Left lung (tissue), 10 donors: ENCODE data around the gene TMEM86A. TPM values are rescaled to one million over a fixed set of nuclear protein-coding genes. Genes with fewer than 3 reads are reported as not detected.

Experiments
- ATAC-seq: fragments of 200-7000 bp; cut with Tn5 transposase; one replicate; pipeline ENCODE4 v1.9.1; 2020; ENCODE audit warnings: moderate library complexity
- DNase-seq, 4 donors: peaks; one replicate each; pipeline ENCODE4 v3.0.0-alpha.2; 2013 to 2020
- H3K27ac ChIP-seq, 2 donors: fragments of 200-600 bp; sonication (generic) in 1 of 2; one replicate each; pipeline versions ENCODE4 v1.5.0 to v1.8.0; 2020 to 2021
- H3K27me3 ChIP-seq, 2 donors: fragments of 200-600 bp; sonication (generic) in 1 of 2; one replicate each; pipeline versions ENCODE4 v1.5.0 to v1.8.0; 2020 to 2021
- H3K36me3 ChIP-seq, 2 donors: fragments of 200-600 bp; sonication (generic) in 1 of 2; one replicate each; pipeline versions ENCODE4 v1.5.0 to v1.8.0; 2020 to 2021
- H3K4me1 ChIP-seq, 2 donors: fragments of 200-600 bp; one replicate each; pipeline ENCODE4 v1.8.0; 2021
- H3K4me3 ChIP-seq, 2 donors: fragments of 200-600 bp; sonication (generic) in 1 of 2; one replicate each; pipeline versions ENCODE4 v1.5.0 to v1.8.0; 2020 to 2021; ENCODE audit warnings: mild to moderate bottlenecking in 1 of 2
- H3K9me3 ChIP-seq, 2 donors: fragments of 200-600 bp; sonication (generic) in 1 of 2; one replicate each; pipeline versions ENCODE4 v1.5.0 to v1.8.0; 2020 to 2021
- intact Hi-C, 2 donors: fragments of 100-400 bp; cut with DNase I; formaldehyde crosslinking; loops; one replicate each; pipeline versions ENCODE4 v1.11.2 to v1.14.2; 2022
- polyA plus RNA-seq, 6 donors: library from polyadenylated mRNA; unstranded; fragments of 120-200 nt; gene quantifications; one replicate each; pipeline ENCODE4 v1.2.1, GENCODE V29; 2013; ENCODE audit not compliant: insufficient read length in 6 of 6
- total RNA-seq, 2 donors: library from RNA; stranded (reverse); fragmentation: NEBNext Ultra II Directional; extraction: Animal tissue kit (Norgen Biotek cat#: 25700); gene quantifications; one replicate each; pipeline ENCODE4 v1.2.1, GENCODE V29; 2021
- TF ChIP-seq, protein P1 (sequence below), 2 donors: fragments of 200-600 bp; sonication (generic) in 1 of 2; IDR thresholded peaks; one replicate each; pipeline versions ENCODE4 v1.5.0 to v1.8.0; 2021; ENCODE audit warnings: antibody characterized with exemption in 2 of 2
- donor health status: DM: no; HTN: yes; CAD: no.
- donor health status: DM: no; HTN: no; CAD: no.

TMEM86A gene
- total and polyA plus RNA-seq, 8 donors: 3.2 to 9.1 (median 3.8) TPM

DNA sequence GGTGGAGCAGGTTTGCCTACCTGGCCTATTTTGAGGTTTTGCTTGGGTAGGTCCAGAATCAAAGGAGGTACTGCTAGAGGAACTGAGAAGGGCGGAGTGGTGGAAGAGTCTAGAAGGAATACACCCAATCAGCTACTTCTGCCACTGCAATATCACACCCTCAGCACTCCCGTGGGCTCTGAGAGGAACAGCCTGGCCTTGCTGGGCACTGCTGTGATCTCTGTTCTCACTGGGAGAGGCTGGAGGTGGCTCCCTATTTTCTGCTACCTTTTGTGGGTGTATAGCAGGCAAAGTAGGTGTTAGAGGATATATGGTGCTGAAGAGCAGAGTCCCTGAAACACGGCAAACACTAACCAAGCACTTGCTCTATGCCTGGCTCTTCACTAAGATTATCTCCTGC, 52.4 kb downstream of the TMEM86A start:
- ATAC-seq (no peak), DNase-seq (no peak)
- intact Hi-C loops: no loop called here
- H3K9me3 ChIP-seq: no peaks in the 10 kb centered on the region
- no peaks in the 10 kb centered on the region for H3K27me3 ChIP-seq
- TF ChIP-seq, protein P1, sequence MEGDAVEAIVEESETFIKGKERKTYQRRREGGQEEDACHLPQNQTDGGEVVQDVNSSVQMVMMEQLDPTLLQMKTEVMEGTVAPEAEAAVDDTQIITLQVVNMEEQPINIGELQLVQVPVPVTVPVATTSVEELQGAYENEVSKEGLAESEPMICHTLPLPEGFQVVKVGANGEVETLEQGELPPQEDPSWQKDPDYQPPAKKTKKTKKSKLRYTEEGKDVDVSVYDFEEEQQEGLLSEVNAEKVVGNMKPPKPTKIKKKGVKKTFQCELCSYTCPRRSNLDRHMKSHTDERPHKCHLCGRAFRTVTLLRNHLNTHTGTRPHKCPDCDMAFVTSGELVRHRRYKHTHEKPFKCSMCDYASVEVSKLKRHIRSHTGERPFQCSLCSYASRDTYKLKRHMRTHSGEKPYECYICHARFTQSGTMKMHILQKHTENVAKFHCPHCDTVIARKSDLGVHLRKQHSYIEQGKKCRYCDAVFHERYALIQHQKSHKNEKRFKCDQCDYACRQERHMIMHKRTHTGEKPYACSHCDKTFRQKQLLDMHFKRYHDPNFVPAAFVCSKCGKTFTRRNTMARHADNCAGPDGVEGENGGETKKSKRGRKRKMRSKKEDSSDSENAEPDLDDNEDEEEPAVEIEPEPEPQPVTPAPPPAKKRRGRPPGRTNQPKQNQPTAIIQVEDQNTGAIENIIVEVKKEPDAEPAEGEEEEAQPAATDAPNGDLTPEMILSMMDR (IDR thresholded peaks at IDR 0.05): no peak
- no peaks in the 10 kb centered on the region for H3K4me1 ChIP-seq
- H3K4me3 ChIP-seq: no peak overlapping the region
- no peak overlapping the region for H3K27ac ChIP-seq
- no peaks in the 10 kb centered on the region for H3K36me3 ChIP-seq

DNA sequence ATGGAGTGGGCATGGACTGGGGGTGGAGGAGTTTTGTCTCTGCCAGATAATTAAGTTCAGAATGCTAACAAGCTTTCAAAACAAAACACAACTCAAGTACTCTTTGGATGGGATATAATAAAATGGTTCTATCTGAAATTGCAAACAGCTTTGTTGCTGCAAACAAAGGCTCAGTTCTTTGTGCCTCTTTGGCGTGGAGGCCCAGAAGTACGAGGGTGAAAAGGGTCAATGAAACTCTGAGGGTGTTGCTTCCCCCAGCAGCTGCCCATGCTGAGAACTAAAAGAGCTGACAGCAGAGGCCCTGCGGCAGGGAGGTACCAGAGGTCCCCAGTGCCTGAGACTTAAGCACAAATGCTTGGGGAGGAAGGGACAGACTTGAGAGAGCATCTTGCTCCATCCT, 53.9 kb downstream of the TMEM86A start:
- Histone ChIP-seq H3K27me3 (no peaks in the 10 kb centered on the region), H3K27ac (no peak overlapping the region), H3K4me3 (no peak overlapping the region), H3K4me1 (no peaks in the 10 kb centered on the region), H3K36me3 (no peaks in the 10 kb centered on the region), H3K9me3 (no peaks in the 10 kb centered on the region)
- intact Hi-C loops: no loop called here
- TF ChIP-seq, protein P1 (IDR thresholded peaks at IDR 0.05): no peak
- DNase-seq: no peak
- no peak for ATAC-seq

DNA sequence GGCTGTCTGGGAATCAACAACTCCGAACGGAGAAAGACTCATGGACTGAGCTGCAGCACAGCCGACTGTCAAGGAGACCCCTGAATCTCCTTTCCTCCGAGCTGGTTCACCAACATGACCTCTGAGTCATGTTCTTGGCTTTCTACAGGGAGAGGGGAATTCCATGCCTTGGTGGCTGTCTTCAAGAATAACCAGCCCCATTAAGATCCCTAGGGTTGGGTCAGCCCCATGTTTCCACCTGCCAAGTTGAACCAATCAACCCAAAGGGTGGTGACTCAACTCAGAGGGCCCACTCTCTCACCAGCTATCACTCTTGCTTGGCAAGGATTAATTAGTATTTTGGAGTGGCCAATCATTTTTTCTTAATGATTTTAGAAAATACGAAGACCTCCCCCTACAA, 55.7 kb downstream of the TMEM86A start:
- H3K27me3 ChIP-seq: no peaks in the 10 kb centered on the region
- H3K4me3 ChIP-seq: no peak overlapping the region
- intact Hi-C loops: no loop called here
- no peaks in the 10 kb centered on the region for H3K9me3 ChIP-seq
- no peak for ATAC-seq
- H3K4me1 ChIP-seq: no peaks in the 10 kb centered on the region
- no peaks in the 10 kb centered on the region for H3K36me3 ChIP-seq
- H3K27ac ChIP-seq: no peak overlapping the region
- no peak for DNase-seq
- TF ChIP-seq, protein P1 (IDR thresholded peaks at IDR 0.05): no peak

Other genes starting within 250 kb of the TMEM86A start
- gene LDHAL6A, start 242.9 kb upstream of the TMEM86A start, total RNA-seq: not detected
- under 1 TPM; 0.51 to 0.94 (median 0.69) TPM for gene LDHAL6A, start 242.9 kb upstream of the TMEM86A start, polyA plus RNA-seq
- gene TSG101, start 171.8 kb upstream of the TMEM86A start, total RNA-seq: 10 to 100 TPM; 50.5 to 52.8 TPM
- gene TSG101, start 171.8 kb upstream of the TMEM86A start, polyA plus RNA-seq: 100 to 1,000 TPM in 5 of 6 donors, 10 to 100 TPM in 1; 89.3 to 134 (median 116) TPM
- 10 to 100 TPM; 22.3 to 25.3 TPM for gene UEVLD, start 110.0 kb upstream of the TMEM86A start, total RNA-seq
- gene UEVLD, start 110.0 kb upstream of the TMEM86A start, polyA plus RNA-seq: 10 to 100 TPM; 17.1 to 20.6 (median 20.4) TPM
- gene MISFA, start 99.0 kb upstream of the TMEM86A start, total RNA-seq: 1 to 10 TPM; 3.0 to 4.6 TPM
- gene MISFA, start 99.0 kb upstream of the TMEM86A start, polyA plus RNA-seq: 10 to 100 TPM; 11.7 to 16.3 (median 14.1) TPM
- 10 to 100 TPM; 18.0 to 20.1 TPM for gene SPTY2D1, start 64.4 kb upstream of the TMEM86A start, total RNA-seq
- gene SPTY2D1, start 64.4 kb upstream of the TMEM86A start, polyA plus RNA-seq: 10 to 100 TPM; 20.1 to 26.6 (median 23.3) TPM
- gene IGSF22, start 27.4 kb downstream of the TMEM86A start, total RNA-seq: 1 to 10 TPM in 1 of 2 donors, under 1 TPM in 1; 0.52 to 1.1 TPM
- gene IGSF22, start 27.4 kb downstream of the TMEM86A start, polyA plus RNA-seq: 1 to 10 TPM in 5 of 6 donors, under 1 TPM in 1; 0.72 to 2.1 (median 1.4) TPM
- gene PTPN5, start 93.0 kb downstream of the TMEM86A start, total RNA-seq: under 1 TPM in 1 of 2 donors, not detected in 1; 0.13 TPM
- gene PTPN5, start 93.0 kb downstream of the TMEM86A start, polyA plus RNA-seq: 1 to 10 TPM in 3 of 6 donors, under 1 TPM in 3; 0.67 to 1.4 (median 0.92) TPM
- not detected for gene MRGPRX1, start 240.6 kb downstream of the TMEM86A start, total RNA-seq
- gene MRGPRX1, start 240.6 kb downstream of the TMEM86A start, polyA plus RNA-seq: not detected